H9 (cell line): ENCODE measurements around the gene LRRC15. TPM values are rescaled to one million over a fixed set of nuclear protein-coding genes. Genes with fewer than 3 reads are reported as not detected.

ENCODE experiments used
- DNase-seq: peaks from one replicate; pipeline ENCODE4 v3.0.0-alpha.2; 2017
- H2AFZ ChIP-seq: one replicate; pipeline ENCODE4 v1.6.1; 2013; ENCODE audit warnings: mild to moderate bottlenecking, low read length, control low read depth, moderate library complexity
- H2AK5ac ChIP-seq: 2 replicates; pipeline ENCODE4 v1.6.1; 2013; ENCODE audit warnings: low read length, control low read depth, mixed read lengths; ENCODE audit not compliant: insufficient read length
- H2BK120ac ChIP-seq: one replicate; pipeline ENCODE4 v1.6.1; 2013; ENCODE audit warnings: low read depth, mild to moderate bottlenecking, low read length, control low read depth, inconsistent platforms; ENCODE audit not compliant: poor library complexity, severe bottlenecking
- H2BK12ac ChIP-seq: 2 replicates; pipeline ENCODE4 v1.6.1; 2013; ENCODE audit warnings: low read length, control low read depth, mixed read lengths, low read depth; ENCODE audit not compliant: insufficient read length
- H2BK15ac ChIP-seq: 2 replicates; pipeline ENCODE4 v1.6.1; 2013; ENCODE audit warnings: low read depth, low read length, control low read depth
- H2BK20ac ChIP-seq: one replicate; pipeline ENCODE4 v1.6.1; 2013; ENCODE audit warnings: low read depth, mild to moderate bottlenecking, low read length, control low read depth, inconsistent platforms; ENCODE audit not compliant: poor library complexity, severe bottlenecking
- H2BK5ac ChIP-seq: 2 replicates; pipeline ENCODE4 v1.6.1; 2013; ENCODE audit warnings: low read length, control low read depth, mixed read lengths; ENCODE audit not compliant: insufficient read length
- H3K14ac ChIP-seq: 2 replicates; pipeline ENCODE4 v1.6.1; 2013; ENCODE audit warnings: low read length, control low read depth; ENCODE audit not compliant: insufficient read depth
- H3K18ac ChIP-seq: 2 replicates; pipeline ENCODE4 v1.6.1; 2013; ENCODE audit warnings: low read depth, mild to moderate bottlenecking, mixed read lengths, low read length, control low read depth; ENCODE audit not compliant: insufficient read length
- H3K23ac ChIP-seq: 2 replicates; pipeline ENCODE4 v1.6.1; 2013; ENCODE audit warnings: low read length, control low read depth, mixed read lengths, low read depth; ENCODE audit not compliant: insufficient read length
- H3K23me2 ChIP-seq: 2 replicates; pipeline ENCODE4 v1.6.1; 2013; ENCODE audit warnings: low read depth, mild to moderate bottlenecking, mixed read lengths, low read length, control low read depth; ENCODE audit not compliant: insufficient read length, poor library complexity, severe bottlenecking
- H3K27ac ChIP-seq: 2 replicates; pipeline ENCODE4 v1.5.1; 2013; ENCODE audit warnings: low read length, control low read depth, mixed read lengths, low read depth; ENCODE audit not compliant: insufficient read length
- H3K27me3 ChIP-seq: 2 replicates; pipeline ENCODE4 v1.6.1; 2013; ENCODE audit warnings: low read length, control low read depth, inconsistent platforms; ENCODE audit not compliant: insufficient read depth
- H3K4ac ChIP-seq: 2 replicates; pipeline ENCODE4 v1.6.1; 2013; ENCODE audit warnings: low read depth, mild to moderate bottlenecking, control low read depth, inconsistent platforms, low read length, moderate library complexity
- H3K4me1 ChIP-seq: 2 replicates; pipeline ENCODE4 v1.6.1; 2013; ENCODE audit warnings: low read length, control low read depth, inconsistent platforms; ENCODE audit not compliant: insufficient read depth
- H3K4me2 ChIP-seq: 2 replicates; pipeline ENCODE4 v1.6.1; 2013; ENCODE audit warnings: low read length, control low read depth, mixed read lengths; ENCODE audit not compliant: insufficient read length, insufficient read depth
- H3K56ac ChIP-seq: 2 replicates; pipeline ENCODE4 v1.6.1; 2013; ENCODE audit warnings: low read depth, mild to moderate bottlenecking, mixed read lengths, low read length, control low read depth; ENCODE audit not compliant: insufficient read length
- H3K79me1 ChIP-seq: 2 replicates; pipeline ENCODE4 v1.6.1; 2013; ENCODE audit warnings: low read depth, mild to moderate bottlenecking, moderate library complexity, low read length, control low read depth, inconsistent platforms; ENCODE audit not compliant: insufficient read depth, poor library complexity, severe bottlenecking
- H3K79me2 ChIP-seq: 2 replicates; pipeline ENCODE4 v1.6.1; 2013; ENCODE audit warnings: low read length, control low read depth, inconsistent platforms; ENCODE audit not compliant: insufficient read depth
- H3K9ac ChIP-seq: 2 replicates; pipeline ENCODE4 v1.6.1; 2013; ENCODE audit warnings: low read length, control low read depth, mixed read lengths; ENCODE audit not compliant: insufficient read length; ENCODE audit errors: extremely low read depth
- H3K9me3 ChIP-seq: one replicate; pipeline ENCODE4 v1.6.1; 2013; ENCODE audit warnings: low read depth, low read length, inconsistent platforms; ENCODE audit not compliant: control insufficient read depth
- H3T11ph ChIP-seq: one replicate; pipeline ENCODE4 v1.6.1; 2013; ENCODE audit warnings: mild to moderate bottlenecking, low read length, control low read depth, inconsistent platforms
- H4K20me1 ChIP-seq: one replicate; pipeline ENCODE4 v1.6.1; 2013; ENCODE audit not compliant: control insufficient read depth, insufficient read length, insufficient read depth
- H4K5ac ChIP-seq: 2 replicates; pipeline ENCODE4 v1.6.1; 2013; ENCODE audit warnings: low read depth, mild to moderate bottlenecking, mixed read lengths, low read length, control low read depth; ENCODE audit not compliant: insufficient read length
- H4K8ac ChIP-seq: replicated peaks from 2 replicates; pipeline ENCODE4 v1.6.1; 2013; ENCODE audit warnings: low read length, control low read depth, mixed read lengths, low read depth; ENCODE audit not compliant: insufficient read length
- H4K91ac ChIP-seq: 2 replicates; pipeline ENCODE4 v1.6.1; 2013; ENCODE audit warnings: low read depth, mild to moderate bottlenecking, moderate library complexity, mixed read lengths, low read length, control low read depth; ENCODE audit not compliant: insufficient read length
- H3K27ac Mint-ChIP-seq, 3 experiments: 2 replicates in 2 of 3; 3 replicates in 1 of 3; pipeline ENCODE4 v1.8.0; 2020 to 2021; ENCODE audit warnings: mixed read lengths in 3 of 3, mild to moderate bottlenecking in 1 of 3, moderate library complexity in 1 of 3
- H3K27me3 Mint-ChIP-seq: 2 replicates; pipeline ENCODE4 v1.8.0; 2021; ENCODE audit warnings: low read depth, mild to moderate bottlenecking, moderate library complexity, mixed read lengths
- H3K36me3 Mint-ChIP-seq, 3 experiments: 2 replicates in 2 of 3; 3 replicates in 1 of 3; pipeline ENCODE4 v1.8.0; 2020 to 2021; ENCODE audit warnings: low read depth in 3 of 3, mixed read lengths in 3 of 3; ENCODE audit not compliant: insufficient read depth in 1 of 3
- H3K4me1 Mint-ChIP-seq, 2 experiments: 2 replicates each; pipeline ENCODE4 v1.8.0; 2020; ENCODE audit warnings: mixed read lengths in 2 of 2
- H3K4me3 Mint-ChIP-seq, 2 experiments: 2 replicates in 1 of 2; 3 replicates in 1 of 2; pipeline ENCODE4 v1.8.0; 2020 to 2021; ENCODE audit warnings: mild to moderate bottlenecking in 2 of 2, mixed read lengths in 2 of 2, moderate library complexity in 1 of 2
- H3K9me3 Mint-ChIP-seq, 2 experiments: 2 replicates in 1 of 2; 3 replicates in 1 of 2; pipeline ENCODE4 v1.8.0; 2020; ENCODE audit warnings: mild to moderate bottlenecking in 2 of 2, mixed read lengths in 2 of 2, moderate library complexity in 1 of 2
- CTCF ChIP-seq: fragments of 200-600 bp; sonication (generic); conservative IDR thresholded peaks from 3 replicates; pipeline ENCODE4 v1.8.0; 2021; ENCODE audit warnings: antibody characterized with exemption, mild to moderate bottlenecking
- whole genome bisulfite sequencing: extraction: QIAGEN DNeasy Blood & Tissue Kit; methylation state at CpG from one replicate; pipeline ENCODE4 v1.1.7; 2013; ENCODE audit warnings: missing lambda C conversion rate, low lambda C conversion rate, mixed read lengths; ENCODE audit not compliant: insufficient read length; ENCODE audit errors: extremely low coverage; 5-methylcytosine and 5-hydroxymethylcytosine counted together
- total RNA-seq: library from RNA; stranded (reverse); gene quantifications from 2 replicates; pipeline ENCODE4 v1.2.1, GENCODE V29; 2021

Gene LRRC15
- total RNA-seq, 1 experiment from 2014 or later = 0.07 TPM

DNA sequence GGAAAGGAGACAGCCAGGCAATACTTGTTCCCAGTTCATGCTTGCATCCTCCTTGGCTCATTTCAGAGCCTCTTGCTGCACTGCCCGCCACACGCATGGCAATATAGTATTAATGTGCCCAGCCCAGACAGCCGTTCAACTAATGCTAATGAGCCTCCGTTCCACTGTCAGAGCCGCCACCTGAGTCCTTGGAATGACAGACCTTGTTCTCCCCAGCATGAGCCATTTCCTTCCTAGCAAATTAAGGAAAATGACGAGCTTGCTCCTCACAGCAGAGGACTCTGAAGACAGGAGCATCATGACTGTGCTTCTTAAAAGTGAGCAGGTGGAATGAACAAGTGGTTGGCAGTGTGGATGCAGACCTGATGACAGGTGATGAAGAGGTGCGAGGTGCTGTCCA, 10.8 kb upstream of the LRRC15 start:
- Histone ChIP-seq H3T11ph (no peak overlapping the region), H3K14ac (no peak overlapping the region), H3K27ac (no peak overlapping the region), H3K18ac (no peak overlapping the region), H3K4me2 (no peak overlapping the region), H2AK5ac (no peak overlapping the region), H4K8ac (no peak overlapping the region), H3K9me3 (no peaks in the 10 kb centered on the region), H3K4ac (no peak overlapping the region), H2AFZ (no peak overlapping the region), H4K5ac (no peak overlapping the region), H3K79me2 (no peaks in the 10 kb centered on the region), H2BK15ac (no peak overlapping the region), H3K79me1 (no peaks in the 10 kb centered on the region), H3K9ac (no peak overlapping the region), H3K23me2 (no peaks in the 10 kb centered on the region), H3K56ac (no peak overlapping the region), H3K4me1 (no peaks in the 10 kb centered on the region; the same call in 1 of the 2 replicates), H3K27me3 (no peaks in the 10 kb centered on the region), H4K20me1 (no peaks in the 10 kb centered on the region), H2BK12ac (no peak overlapping the region), H4K91ac (no peak overlapping the region), H2BK20ac (no peak overlapping the region), H3K23ac (no peak overlapping the region), H2BK120ac (no peak overlapping the region), H2BK5ac (no peak overlapping the region)
- Mint-ChIP-seq H3K4me1 (peaks cover 40 to 66% of the 10 kb centered on the region in 2 experiments), H3K9me3 (no peaks in the 10 kb centered on the region), H3K27ac (no peak overlapping the region; a peak in 1 of 7 replicates), H3K36me3 (no peaks in the 10 kb centered on the region), H3K27me3 (peaks cover 9% of the 10 kb centered on the region), H3K4me3 (no peak overlapping the region)
- no CpG with 5 or more reads among the region's 7 CpGs for WGBS
- peak; percentile 21 for DNase-seq
- no peak for TF ChIP-seq CTCF
